K562 (cell line): ENCODE measurements around the gene KIF3A.

Experiments used
- EGR1 ChIP-seq: fragments of 450-650 bp; conservative IDR thresholded peaks from 2 replicates; pipeline ENCODE4 v1.6.1; 2017; ENCODE audit warnings: mild to moderate bottlenecking
- GATAD2A ChIP-seq: fragments of 450-650 bp; IDR thresholded peaks from 2 replicates; pipeline ENCODE4 v1.6.1; 2017
- POLR2A ChIP-seq: fragments of 450-650 bp; conservative IDR thresholded peaks from 2 replicates; pipeline ENCODE4 v1.6.1; 2016
- RNF2 ChIP-seq: sonication (generic); IDR thresholded peaks from 2 replicates; pipeline ENCODE4 v1.6.1; 2016
- SAFB2 ChIP-seq: fragments of 200-400 bp; formaldehyde crosslinking; IDR thresholded peaks from 2 replicates; pipeline ENCODE4 v1.6.1; 2018; ENCODE audit warnings: borderline replicate concordance, low read length, low read depth, moderate library complexity; ENCODE audit not compliant: severe bottlenecking
- SIN3A ChIP-seq, 2 experiments: fragments of 150-350 bp in 1 of 2; IDR thresholded peaks; 2 replicates each; pipeline ENCODE4 v1.6.1; 2011 to 2016; ENCODE audit warnings: borderline replicate concordance in 2 of 2, low read depth in 2 of 2, low read length in 2 of 2, mild to moderate bottlenecking in 2 of 2, moderate library complexity in 2 of 2; ENCODE audit not compliant: control insufficient read depth in 1 of 2
- SMAD1 ChIP-seq: fragments of 150-350 bp; IDR thresholded peaks from 2 replicates; pipeline ENCODE4 v1.6.1; 2014; ENCODE audit warnings: low read length, low read depth; ENCODE audit not compliant: partially characterized antibody
- SREBF2 ChIP-seq: sonication (generic); formaldehyde crosslinking; IDR thresholded peaks from 2 replicates; pipeline ENCODE4 v1.4.0; 2020; ENCODE audit warnings: mild to moderate bottlenecking, missing genetic modification reagents

GRCh38 chr5:132690156-132690555, 47.2 kb downstream of the KIF3A start:
- no peak for TF ChIP-seq SREBF2 (CRISPR knock-in tag)
- TF ChIP-seq EGR1 = no peak
- TF ChIP-seq POLR2A = no peak
- TF ChIP-seq SAFB2 = no peak
- TF ChIP-seq RNF2 = no peak
- TF ChIP-seq GATAD2A = no peak
- TF ChIP-seq SMAD1 = no peak
- no peak for TF ChIP-seq SIN3A (IDR thresholded peaks at IDR 0.05; ENCODE audit: borderline replicate concordance in 2 of 2, control insufficient read depth in 1 of 2, low read depth in 2 of 2, low read length in 2 of 2)
